Keratinocyte (primary cell): Measurements from ENCODE around the gene ATP2C1. TPM values are rescaled to one million over a fixed set of nuclear protein-coding genes. Genes with fewer than 3 reads are reported as not detected.

Experiments used
- DNase-seq: peaks from one replicate; pipeline ENCODE4 v3.0.0-alpha.2; 2011; ENCODE audit warnings: low read depth, missing footprints, low spot score
- FAIRE-seq: peaks from 2 replicates; lab custom pipeline; 2011; peaks lifted over from hg19 to GRCh38; lab: Jason Lieb, UNC
- H2AFZ ChIP-seq: 2 replicates; pipeline ENCODE4 v1.6.0; 2012; ENCODE audit warnings: low read length, control low read depth, inconsistent platforms; ENCODE audit not compliant: control insufficient read depth
- H3K27ac ChIP-seq: 2 replicates; pipeline ENCODE4 v1.5.1; 2011; ENCODE audit warnings: low read length; ENCODE audit not compliant: control insufficient read depth, insufficient read depth
- H3K27me3 ChIP-seq: 3 replicates; pipeline ENCODE4 v1.6.0; 2011; ENCODE audit warnings: low read length; ENCODE audit not compliant: control insufficient read depth, insufficient read depth; ENCODE audit errors: extremely low read depth
- H3K36me3 ChIP-seq, 2 experiments: 2 replicates in 1 of 2; 3 replicates in 1 of 2; pipeline ENCODE4 v1.5.1; 2011; ENCODE audit warnings: low read length in 2 of 2, mild to moderate bottlenecking in 1 of 2; ENCODE audit not compliant: control insufficient read depth in 2 of 2, insufficient read depth in 2 of 2; ENCODE audit errors: extremely low read depth in 1 of 2
- H3K4me1 ChIP-seq: 3 replicates; pipeline ENCODE4 v1.5.1; 2011; ENCODE audit warnings: low read length; ENCODE audit not compliant: control insufficient read depth, insufficient read depth; ENCODE audit errors: extremely low read depth
- H3K4me2 ChIP-seq: 3 replicates; pipeline ENCODE4 v1.6.0; 2011; ENCODE audit warnings: low read depth, low read length; ENCODE audit not compliant: control insufficient read depth, insufficient read depth; ENCODE audit errors: extremely low read depth
- H3K4me3 ChIP-seq, 3 experiments: fragments of 200-600 bp in 1 of 3; sonication (generic) in 1 of 3; 2 replicates in 2 of 3; 3 replicates in 1 of 3; pipeline ENCODE4 v1.5.1; 2011 to 2016; ENCODE audit warnings: low read length in 3 of 3, mild to moderate bottlenecking in 3 of 3, control low read depth in 2 of 3, inconsistent platforms in 1 of 3, low read depth in 1 of 3, mixed read lengths in 1 of 3, mixed run types in 1 of 3, moderate library complexity in 1 of 3; ENCODE audit not compliant: control insufficient read depth in 2 of 3, insufficient read depth in 2 of 3; ENCODE audit errors: extremely low read depth in 1 of 3
- H3K79me2 ChIP-seq: 2 replicates; pipeline ENCODE4 v1.6.0; 2012; ENCODE audit warnings: low read length; ENCODE audit not compliant: control insufficient read depth, insufficient read depth
- H3K9ac ChIP-seq: 3 replicates; pipeline ENCODE4 v1.6.0; 2011; ENCODE audit warnings: low read length; ENCODE audit not compliant: control insufficient read depth, insufficient read depth; ENCODE audit errors: extremely low read depth
- H3K9me1 ChIP-seq: 3 replicates; pipeline ENCODE4 v1.6.0; 2011; ENCODE audit warnings: low read length; ENCODE audit not compliant: control insufficient read depth, insufficient read depth; ENCODE audit errors: extremely low read depth
- H3K9me3 ChIP-seq: 2 replicates; pipeline ENCODE4 v1.5.1; 2012; ENCODE audit warnings: low read depth, low read length; ENCODE audit not compliant: control insufficient read depth
- H4K20me1 ChIP-seq: 3 replicates; pipeline ENCODE4 v1.6.0; 2011; ENCODE audit warnings: low read length; ENCODE audit not compliant: control insufficient read depth, insufficient read depth; ENCODE audit errors: extremely low read depth
- CTCF ChIP-seq, 3 experiments: IDR thresholded peaks in 1 of 3; conservative IDR thresholded peaks in 1 of 3; optimal IDR thresholded peaks in 1 of 3; 2 replicates in 2 of 3; 3 replicates in 1 of 3; pipeline versions ENCODE3 to v1.5.1; 2011; ENCODE audit warnings: low read length in 3 of 3, mild to moderate bottlenecking in 3 of 3, moderate library complexity in 2 of 3, control low read depth in 1 of 3, inconsistent platforms in 1 of 3; ENCODE audit not compliant: insufficient read depth in 2 of 3; ENCODE audit errors: extremely low read depth in 1 of 3
- EZH2 ChIP-seq: IDR thresholded peaks from one replicate; pipeline ENCODE4 v1.6.1; 2012; ENCODE audit warnings: inconsistent platforms, mild to moderate bottlenecking, low read length, moderate library complexity
- dilution Hi-C: fragments of 300-500 bp; cut with MboI; formaldehyde crosslinking; loops from one replicate; pipeline ENCODE4 v1.7.0; 2020; ENCODE audit warnings: low sequenced_read_pairs; ENCODE audit not compliant: extremely low pct_ligation_motif_present
- polyA plus RNA-seq, 5 experiments: library from polyadenylated mRNA; depleted of rRNA in 3 of 5; stranded (reverse) in 3 of 5; stranded (forward) in 1 of 5; unstranded in 1 of 5; fragments of >200 nt; gene quantifications; 1 replicate in 1 of 5; 2 replicates in 3 of 5; 3 replicates in 1 of 5; pipeline versions ENCODE4 v1.2.1 to v1.2.3, GENCODE V29; 2011 to 2012; ENCODE audit warnings: missing spikeins in 2 of 5, low read depth in 1 of 5, low replicate concordance in 1 of 5

The ATP2C1 gene
- polyA plus RNA-seq, 1 donor (not counting 4 experiments of a cell fraction or from before 2014, with no cell fraction given): 141 TPM

- no peak overlapping the region for H3K9ac ChIP-seq
- FAIRE-seq (no peak), DNase-seq (no peak)
- peaks cover 27% of the 10 kb centered on the region for H3K4me1 ChIP-seq
- H4K20me1 ChIP-seq: no peaks in the 10 kb centered on the region
- H3K4me3 ChIP-seq: no peak overlapping the region
- H3K79me2 ChIP-seq: peaks cover 97% of the 10 kb centered on the region
- no peaks in the 10 kb centered on the region for H3K9me1 ChIP-seq
- H3K4me2 ChIP-seq: no peak overlapping the region
- H3K27ac ChIP-seq: no peak overlapping the region
- H2AFZ ChIP-seq: no peak overlapping the region
- H3K9me3 ChIP-seq: no peaks in the 10 kb centered on the region
- TF ChIP-seq CTCF (optimal IDR thresholded peaks at IDR 0.05 in 1 of 3, IDR thresholded peaks at IDR 0.05 in 1 of 3, conservative IDR thresholded peaks at IDR 0.05 in 1 of 3; ENCODE audit: extremely low read depth in 1 of 3, insufficient read depth in 2 of 3, low read length in 3 of 3): no peak
- no peak for TF ChIP-seq EZH2
- H3K27me3 ChIP-seq: no peaks in the 10 kb centered on the region
- dilution Hi-C loops: no loop called here
- H3K36me3 ChIP-seq: no peaks in the 10 kb centered on the region
Measured at GRCh38 chr3:130901463-130902204, 7.8 kb downstream of the ATP2C1 start.

- H2AFZ ChIP-seq: no peak overlapping the region
Measured at GRCh38 chr3:130903412-130903908, 9.6 kb downstream of the ATP2C1 start.

More at GRCh38 chr3:130903412-130903908, 9.6 kb downstream of the ATP2C1 start:
- no peaks in the 10 kb centered on the region for H3K9me1 ChIP-seq
- peaks cover 2% of the 10 kb centered on the region for H4K20me1 ChIP-seq
- H3K4me2 ChIP-seq: no peak overlapping the region
- no peak overlapping the region for H3K27ac ChIP-seq
- H3K4me1 ChIP-seq: peaks cover 28% of the 10 kb centered on the region
- TF ChIP-seq CTCF (optimal IDR thresholded peaks at IDR 0.05 in 1 of 3, IDR thresholded peaks at IDR 0.05 in 1 of 3, conservative IDR thresholded peaks at IDR 0.05 in 1 of 3; ENCODE audit: extremely low read depth in 1 of 3, insufficient read depth in 2 of 3, low read length in 3 of 3): no peak
- TF ChIP-seq EZH2: no peak
- FAIRE-seq (no peak), DNase-seq (no peak)
- no peaks in the 10 kb centered on the region for H3K27me3 ChIP-seq
- no peak overlapping the region for H3K4me3 ChIP-seq
- dilution Hi-C loops: no loop called here
- H3K36me3 ChIP-seq: no peaks in the 10 kb centered on the region
- no peaks in the 10 kb centered on the region for H3K9me3 ChIP-seq
- peaks cover 97% of the 10 kb centered on the region for H3K79me2 ChIP-seq
- H3K9ac ChIP-seq: no peak overlapping the region
